Thyroid gland (tissue), 4 donors: ENCODE data around the gene WDR31. TPM values are rescaled to one million over a fixed set of nuclear protein-coding genes. Genes with fewer than 3 reads are reported as not detected.
A peak's percentile ranks its signal among the peaks of the same experiment; 100 is the strongest.

ENCODE experiments used
- DNase-seq, 2 donors: peaks; one replicate each; pipeline ENCODE4 v3.0.0-alpha.2; 2019
- H3K27ac ChIP-seq, 3 donors: fragments of 200-600 bp; sonication (generic); 1 replicate in 2 of 3; 2 replicates in 1 of 3; pipeline ENCODE4 v1.5.1; 2016 to 2019; ENCODE audit warnings: mild to moderate bottlenecking in 1 of 3, moderate library complexity in 1 of 3
- H3K27me3 ChIP-seq: fragments of 200-600 bp; sonication (generic); one replicate; pipeline ENCODE4 v1.5.1; 2019
- H3K36me3 ChIP-seq, 2 donors: fragments of 200-600 bp; sonication (generic); one replicate each; pipeline ENCODE4 v1.5.1; 2016 to 2019
- H3K4me1 ChIP-seq, 2 donors: fragments of 200-600 bp; sonication (generic); one replicate each; pipeline ENCODE4 v1.5.1; 2017 to 2019
- H3K4me3 ChIP-seq, 3 donors: fragments of 200-600 bp; sonication (generic); replicated peaks in 1 of 3; 1 replicate in 2 of 3; 2 replicates in 1 of 3; pipeline ENCODE4 v1.5.1; 2016; ENCODE audit warnings: mild to moderate bottlenecking in 1 of 3
- H3K9me3 ChIP-seq: fragments of 200-600 bp; sonication (generic); one replicate; pipeline ENCODE4 v1.5.1; 2017
- CTCF ChIP-seq, 6 experiments: fragments of 200-600 bp in 3 of 6; fragments of 450-650 bp in 3 of 6; sonication (generic) in 3 of 6; IDR thresholded peaks; one replicate each; pipeline ENCODE4 v1.5.1; 2016 to 2019; ENCODE audit warnings: antibody characterized with exemption in 6 of 6, mild to moderate bottlenecking in 2 of 6, inconsistent platforms in 1 of 6, moderate library complexity in 1 of 6
- POLR2A ChIP-seq, 2 donors: fragments of 450-650 bp; IDR thresholded peaks; one replicate each; pipeline ENCODE4 v1.6.1; 2017; ENCODE audit warnings: antibody characterized with exemption in 2 of 2, mild to moderate bottlenecking in 2 of 2, moderate library complexity in 1 of 2
- WGBS, 2 donors: methylation state at CpG; one replicate each; pipeline ENCODE4 v1.1.5; 2017; 5-methylcytosine and 5-hydroxymethylcytosine counted together
- intact Hi-C: fragments of 100-400 bp; cut with DNase I; formaldehyde crosslinking; loops from one replicate; pipeline ENCODE4 v1.15.1; 2023
- total RNA-seq, 4 donors: library from RNA; depleted of rRNA; stranded (reverse); fragments of >200 nt; gene quantifications; one replicate each; pipeline ENCODE4 v1.2.3, GENCODE V29; 2016

Gene WDR31
- total RNA-seq, 4 donors from 2014 or later = 3.8 to 7.3 (median 6.5) TPM

DNA sequence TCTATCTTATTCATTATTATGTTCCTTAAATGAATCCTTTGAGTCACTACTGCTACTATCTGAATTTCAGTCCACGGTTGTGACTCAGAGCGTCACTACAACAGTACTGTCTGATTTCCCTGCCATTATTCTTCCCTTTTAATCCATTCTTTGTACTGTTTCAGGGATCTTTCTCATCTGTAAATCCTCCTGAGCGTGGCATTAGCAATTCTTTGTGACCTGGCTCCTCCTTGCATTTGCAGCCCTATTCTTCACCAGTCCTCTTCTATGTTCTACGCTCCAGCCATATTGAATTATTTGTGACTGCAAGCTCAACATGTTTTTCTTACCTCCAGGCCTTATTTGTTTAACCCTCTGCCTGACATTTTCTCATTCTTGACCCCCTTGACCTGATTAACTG lies 58.7 kb downstream of the WDR31 start:
- Histone ChIP-seq H3K9me3 (no peaks in the 10 kb centered on the region), H3K27me3 (no peaks in the 10 kb centered on the region), H3K4me1 (peaks cover 2 to 7% of the 10 kb centered on the region in 2 donors), H3K4me3 (no peak overlapping the region), H3K27ac (no peak overlapping the region), H3K36me3 (peaks cover 51 to 73% of the 10 kb centered on the region in 2 donors)
- TF ChIP-seq POLR2A (IDR thresholded peaks at IDR 0.05) (no peak), CTCF (IDR thresholded peaks at IDR 0.05) (no peak)
- 97 to 99% methylated on average over 4 of the region's 4 CpGs for WGBS, 2 donors
- intact Hi-C loops = no loop called here
- DNase-seq = no peak

- peaks cover 12 to 17% of the 10 kb centered on the region in 2 donors for H3K4me1 ChIP-seq
- H3K9me3 ChIP-seq = no peaks in the 10 kb centered on the region
- intact Hi-C loops = loop anchor here (10.0 kb wide), 1 partner anchor 54 kb away; the partner anchor contains the start of genes FKBP15 and SLC31A1
- peaks cover 30 to 55% of the 10 kb centered on the region in 2 donors for H3K36me3 ChIP-seq
- no peak overlapping the region for H3K27ac ChIP-seq
- WGBS, 2 donors = 89 to 92% methylated on average over 4 of the region's 4 CpGs
- TF ChIP-seq CTCF (IDR thresholded peaks at IDR 0.05) (no peak), POLR2A (IDR thresholded peaks at IDR 0.05) (no peak)
- no peak overlapping the region for H3K4me3 ChIP-seq
- no peaks in the 10 kb centered on the region for H3K27me3 ChIP-seq
- DNase-seq = no peak
These were observed 61.2 kb downstream of the WDR31 start for GRCh38 chr9:113278840-113279239.

DNA sequence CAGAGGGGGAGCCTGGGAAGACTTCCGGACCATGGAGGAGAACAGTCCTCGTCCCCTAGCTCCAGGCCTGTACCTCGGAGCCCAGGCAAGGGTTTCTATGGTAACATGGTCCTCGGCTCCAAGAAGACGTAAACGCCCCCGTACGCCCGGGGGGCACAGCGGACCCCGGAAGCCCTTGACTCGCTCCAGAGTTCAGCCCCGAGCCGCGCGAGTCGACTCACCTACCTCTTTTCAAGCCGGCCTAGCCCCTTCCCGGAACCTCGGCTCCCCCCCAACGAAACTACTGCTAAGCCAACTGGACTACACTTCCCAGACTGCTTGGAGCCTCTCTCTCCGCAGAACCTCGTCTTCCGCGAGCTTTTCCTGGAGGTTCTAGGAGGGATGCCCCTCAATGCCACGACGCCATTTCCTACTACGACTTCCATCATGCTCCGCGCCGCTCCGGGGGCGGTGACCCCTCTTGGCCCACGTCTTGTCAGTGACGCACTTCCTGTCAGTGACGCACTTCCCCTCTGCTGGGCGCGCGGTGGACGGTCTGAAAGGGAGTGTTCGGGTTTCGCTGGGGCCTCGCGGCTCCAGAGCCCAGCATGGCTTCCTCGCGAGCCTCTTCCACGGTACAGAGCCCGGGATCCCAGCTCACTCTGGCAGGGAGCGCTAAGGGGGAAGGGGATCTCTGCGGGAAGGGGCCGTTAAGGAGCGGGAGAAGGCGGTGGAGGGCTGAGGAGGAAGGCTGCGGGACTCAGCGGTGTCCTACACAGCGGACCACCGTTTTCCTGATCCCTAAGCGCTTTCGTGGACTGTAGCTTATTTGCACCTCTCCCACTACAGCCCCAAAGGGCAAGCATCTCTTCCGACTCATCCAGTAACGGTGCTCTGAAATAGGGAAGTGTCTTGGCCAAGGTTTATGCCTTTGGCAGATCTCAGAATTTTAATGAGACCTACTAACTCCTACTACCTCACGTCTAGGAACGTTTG lies 64.6 kb downstream of the WDR31 start, which contains the start of the genes CDC26 and PRPF4:
Gene CDC26, minus strand, starts transcription at position 416 of the 975 bp plus-strand sequence. CDS start 3,065 bp downstream, outside the sequence.
Gene PRPF4, plus strand, starts transcription at position 502 of the 975 bp plus-strand sequence. Its CDS starts 86 bp downstream, at position 588.
- intact Hi-C loops = loop anchor here (10.0 kb wide), 1 partner anchor 51 kb away; the partner anchor contains the start of genes FKBP15 and SLC31A1
- DNase-seq = peak; percentile 96 to 97
- 0 to 2% methylated on average over 35 to 56 of the region's 63 CpGs for WGBS, 2 donors
- Histone ChIP-seq H3K36me3 (peaks cover 32 to 44% of the 10 kb centered on the region in 2 donors), H3K27ac (peak within 1 kb of the TSS; percentile 77 to 87 (median 86)), H3K27me3 (no peaks in the 10 kb centered on the region), H3K4me3 (peak within 1 kb of the TSS; percentile 70 to 77 (median 73)), H3K9me3 (no peaks in the 10 kb centered on the region), H3K4me1 (peaks cover 12 to 17% of the 10 kb centered on the region in 2 donors)
- TF ChIP-seq CTCF (IDR thresholded peaks at IDR 0.05) (no peak), POLR2A (IDR thresholded peaks at IDR 0.05) (peak in 1 of 2 donors; percentile 84)

DNA sequence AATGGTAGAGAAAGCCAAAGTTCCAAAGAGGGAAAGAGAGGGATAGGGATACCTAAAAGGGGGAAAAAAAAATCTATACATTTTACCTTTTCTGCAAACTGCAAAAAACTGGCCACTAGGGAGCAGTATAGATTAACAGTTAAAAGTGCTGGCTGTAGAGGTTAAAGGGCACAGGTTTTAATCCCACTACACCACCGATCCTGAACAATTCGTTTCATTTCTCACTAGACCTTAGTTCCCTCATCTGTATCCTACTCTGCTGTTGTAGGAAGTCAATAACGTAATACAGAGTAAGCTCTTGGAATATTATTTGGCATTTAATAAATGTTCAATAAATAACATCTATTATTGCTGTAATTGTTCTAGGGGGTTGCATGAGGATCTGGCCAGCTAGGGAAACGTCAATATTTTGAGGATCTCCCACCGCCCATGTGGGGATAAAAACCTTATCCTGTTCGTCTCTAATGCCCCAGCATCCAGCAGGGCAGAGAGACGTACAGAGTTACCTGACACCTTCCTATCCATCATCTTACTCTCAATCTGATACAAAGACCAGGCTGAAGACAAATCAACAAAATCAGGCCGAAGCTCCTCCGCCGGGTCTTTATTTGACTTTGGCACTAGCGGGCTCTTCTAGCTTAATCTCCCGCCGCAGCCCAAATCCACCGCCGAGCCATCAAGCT lies 65.5 kb downstream of the WDR31 start:
- H3K36me3 ChIP-seq = peaks cover 34 to 43% of the 10 kb centered on the region in 2 donors
- intact Hi-C loops = loop anchor here (5.0 to 10.0 kb wide), 3 partner anchors 50 to 383 kb away; partner anchors contain the start of genes FKBP15 and SLC31A1
- WGBS, 2 donors = 1 to 2% methylated on average over 15 of the region's 15 CpGs

More for the DNA sequence above, 65.5 kb downstream of the WDR31 start:
- H3K27ac ChIP-seq = peak overlapping the region; percentile 77 to 87 (median 86)
- DNase-seq = no peak
- H3K27me3 ChIP-seq = no peaks in the 10 kb centered on the region
- peaks cover 12 to 17% of the 10 kb centered on the region in 2 donors for H3K4me1 ChIP-seq
- no peaks in the 10 kb centered on the region for H3K9me3 ChIP-seq
- peak; percentile 33 to 72 (median 65) for TF ChIP-seq CTCF (IDR thresholded peaks at IDR 0.05)
- TF ChIP-seq POLR2A (IDR thresholded peaks at IDR 0.05) = no peak
- peak overlapping the region in 2 of 3 donors; percentile 70 to 73 for H3K4me3 ChIP-seq
